Measurements from ENCODE around the gene UNCX.
"Not testable (repeated sequence)": the region's sequence is repeated elsewhere in the genome, so short reads cannot be mapped to it uniquely, and the experiment has no call there.

UNCX gene

GRCh38 chr7:1272136-1272535 is 39.5 kb downstream of the UNCX start:
- H3K27ac Mint-ChIP-seq; DNase-seq (ENCODE audit: low spot score); H3K9me3 Mint-ChIP-seq; H3K27me3 Mint-ChIP-seq (ENCODE audit: low read depth); H3K36me3 Mint-ChIP-seq (ENCODE audit: low read depth); H3K4me1 Mint-ChIP-seq (ENCODE audit: low read depth); H3K4me3 Mint-ChIP-seq: not testable (repeated sequence)

GRCh38 chr7:1274121-1274875 is 41.6 kb downstream of the UNCX start:
- Mint-ChIP-seq H3K9me3 (no peaks in the 10 kb centered on the region), H3K27me3 (ENCODE audit: low read depth) (no peaks in the 10 kb centered on the region), H3K4me1 (ENCODE audit: low read depth) (no peaks in the 10 kb centered on the region), H3K27ac (no peak overlapping the region), H3K4me3 (no peak overlapping the region), H3K36me3 (ENCODE audit: low read depth) (no peaks in the 10 kb centered on the region)
- no peak for DNase-seq (ENCODE audit: low spot score)

- H3K4me3 Mint-ChIP-seq, result no peak overlapping the region
Measured at GRCh38 chr7:1274876-1275375, 42.3 kb downstream of the UNCX start.

GRCh38 chr7:1275451-1276381 is 43.0 kb downstream of the UNCX start:
- Mint-ChIP-seq H3K36me3 (ENCODE audit: low read depth) (no peaks in the 10 kb centered on the region), H3K27ac (no peak overlapping the region), H3K4me1 (ENCODE audit: low read depth) (no peaks in the 10 kb centered on the region), H3K27me3 (ENCODE audit: low read depth) (no peaks in the 10 kb centered on the region), H3K4me3 (no peak overlapping the region), H3K9me3 (peaks cover 3% of the 10 kb centered on the region)
- no peak for DNase-seq (ENCODE audit: low spot score)

More at GRCh38 chr7:1274876-1275375, 42.3 kb downstream of the UNCX start:
- H3K36me3 Mint-ChIP-seq (ENCODE audit: low read depth), result no peaks in the 10 kb centered on the region
- H3K9me3 Mint-ChIP-seq, result no peaks in the 10 kb centered on the region
- no peak for DNase-seq (ENCODE audit: low spot score)
- no peak overlapping the region for H3K27ac Mint-ChIP-seq
- H3K4me1 Mint-ChIP-seq (ENCODE audit: low read depth), result no peaks in the 10 kb centered on the region
- no peaks in the 10 kb centered on the region for H3K27me3 Mint-ChIP-seq (ENCODE audit: low read depth)

- no peak overlapping the region for H3K4me3 Mint-ChIP-seq
- no peaks in the 10 kb centered on the region for H3K27me3 Mint-ChIP-seq (ENCODE audit: low read depth)
- H3K36me3 Mint-ChIP-seq (ENCODE audit: low read depth), result no peaks in the 10 kb centered on the region
- no peaks in the 10 kb centered on the region for H3K4me1 Mint-ChIP-seq (ENCODE audit: low read depth)
- H3K9me3 Mint-ChIP-seq, result peaks cover 3% of the 10 kb centered on the region
- no peak overlapping the region for H3K27ac Mint-ChIP-seq
- no peak for DNase-seq (ENCODE audit: low spot score)
Measured at GRCh38 chr7:1276626-1277175, 44.0 kb downstream of the UNCX start.

- no peak for DNase-seq (ENCODE audit: low spot score)
- no peaks in the 10 kb centered on the region for H3K27me3 Mint-ChIP-seq (ENCODE audit: low read depth)
- H3K27ac Mint-ChIP-seq, result no peak overlapping the region
- no peaks in the 10 kb centered on the region for H3K4me1 Mint-ChIP-seq (ENCODE audit: low read depth)
- peaks cover 3% of the 10 kb centered on the region for H3K9me3 Mint-ChIP-seq
- no peak overlapping the region for H3K4me3 Mint-ChIP-seq
- H3K36me3 Mint-ChIP-seq (ENCODE audit: low read depth), result no peaks in the 10 kb centered on the region
Measured at GRCh38 chr7:1278543-1278942, 45.9 kb downstream of the UNCX start.

GRCh38 chr7:1279041-1279440 is 46.4 kb downstream of the UNCX start:
- DNase-seq (ENCODE audit: low spot score), result no peak
- H3K9me3 Mint-ChIP-seq, result peaks cover 3% of the 10 kb centered on the region
- no peaks in the 10 kb centered on the region for H3K4me1 Mint-ChIP-seq (ENCODE audit: low read depth)
- no peak overlapping the region for H3K27ac Mint-ChIP-seq
- H3K27me3 Mint-ChIP-seq (ENCODE audit: low read depth), result no peaks in the 10 kb centered on the region
- H3K4me3 Mint-ChIP-seq, result no peak overlapping the region
- no peaks in the 10 kb centered on the region for H3K36me3 Mint-ChIP-seq (ENCODE audit: low read depth)

- H3K4me1 Mint-ChIP-seq (ENCODE audit: low read depth); H3K9me3 Mint-ChIP-seq; H3K36me3 Mint-ChIP-seq (ENCODE audit: low read depth); DNase-seq (ENCODE audit: low spot score); H3K4me3 Mint-ChIP-seq; H3K27ac Mint-ChIP-seq; H3K27me3 Mint-ChIP-seq (ENCODE audit: low read depth): not testable (repeated sequence)
Measured at GRCh38 chr7:1279895-1280294, 47.2 kb downstream of the UNCX start.

GRCh38 chr7:1281068-1281467 is 48.4 kb downstream of the UNCX start:
- Mint-ChIP-seq H3K9me3 (peaks cover 3% of the 10 kb centered on the region), H3K36me3 (ENCODE audit: low read depth) (no peaks in the 10 kb centered on the region), H3K4me3 (no peak overlapping the region), H3K27ac (no peak overlapping the region), H3K4me1 (ENCODE audit: low read depth) (no peaks in the 10 kb centered on the region), H3K27me3 (ENCODE audit: low read depth) (no peaks in the 10 kb centered on the region)
- no peak for DNase-seq (ENCODE audit: low spot score)

GRCh38 chr7:1282679-1283078 is 50.0 kb downstream of the UNCX start:
- no peaks in the 10 kb centered on the region for H3K4me1 Mint-ChIP-seq (ENCODE audit: low read depth)
- H3K27ac Mint-ChIP-seq, result no peak overlapping the region
- DNase-seq (ENCODE audit: low spot score), result no peak
- H3K9me3 Mint-ChIP-seq, result peaks cover 3% of the 10 kb centered on the region
- no peaks in the 10 kb centered on the region for H3K27me3 Mint-ChIP-seq (ENCODE audit: low read depth)
- no peak overlapping the region for H3K4me3 Mint-ChIP-seq
- H3K36me3 Mint-ChIP-seq (ENCODE audit: low read depth), result no peaks in the 10 kb centered on the region

- Mint-ChIP-seq H3K27ac (no peak overlapping the region), H3K4me1 (ENCODE audit: low read depth) (no peaks in the 10 kb centered on the region), H3K4me3 (no peak overlapping the region), H3K9me3 (peaks cover 3% of the 10 kb centered on the region), H3K27me3 (ENCODE audit: low read depth) (no peaks in the 10 kb centered on the region), H3K36me3 (ENCODE audit: low read depth) (no peaks in the 10 kb centered on the region)
- DNase-seq (ENCODE audit: low spot score), result no peak
Measured at GRCh38 chr7:1283337-1283736, 50.7 kb downstream of the UNCX start.

- no peaks in the 10 kb centered on the region for H3K4me1 Mint-ChIP-seq (ENCODE audit: low read depth)
- H3K4me3 Mint-ChIP-seq, result no peak overlapping the region
- no peak overlapping the region for H3K27ac Mint-ChIP-seq
- H3K27me3 Mint-ChIP-seq (ENCODE audit: low read depth), result no peaks in the 10 kb centered on the region
- DNase-seq (ENCODE audit: low spot score), result no peak
- H3K36me3 Mint-ChIP-seq (ENCODE audit: low read depth), result no peaks in the 10 kb centered on the region
- peaks cover 3% of the 10 kb centered on the region for H3K9me3 Mint-ChIP-seq
Measured at GRCh38 chr7:1283941-1284742, 51.5 kb downstream of the UNCX start.

GRCh38 chr7:1284743-1285458 is 52.2 kb downstream of the UNCX start:
- DNase-seq (ENCODE audit: low spot score), result no peak
- no peak overlapping the region for H3K27ac Mint-ChIP-seq
- H3K9me3 Mint-ChIP-seq, result peaks cover 3% of the 10 kb centered on the region

More at GRCh38 chr7:1284743-1285458, 52.2 kb downstream of the UNCX start:
- peaks cover 5% of the 10 kb centered on the region for H3K27me3 Mint-ChIP-seq (ENCODE audit: low read depth)
- no peak overlapping the region for H3K4me3 Mint-ChIP-seq
- no peaks in the 10 kb centered on the region for H3K4me1 Mint-ChIP-seq (ENCODE audit: low read depth)
- H3K36me3 Mint-ChIP-seq (ENCODE audit: low read depth), result no peaks in the 10 kb centered on the region

Measured in T-helper 2 cell treated with Interferon-gamma antibody and Interleukin-4, amounts not matched to agents 5 μg/mL and 100 μg/mL, for 36 hours (primary cell).